HG02981 (cell line): ENCODE data around the gene DEPDC7.
"Not testable (repeated sequence)": the region's sequence is repeated elsewhere in the genome, so short reads cannot be mapped to it uniquely, and the experiment has no call there.

Experiments used
- ATAC-seq: cut with Tn5 transposase; IDR thresholded peaks from one replicate; pipeline ENCODE4 v1.9.1; 2021; ENCODE audit warnings: mild to moderate bottlenecking, moderate library complexity; ENCODE audit not compliant: unreplicated experiment

DEPDC7 gene

DNA sequence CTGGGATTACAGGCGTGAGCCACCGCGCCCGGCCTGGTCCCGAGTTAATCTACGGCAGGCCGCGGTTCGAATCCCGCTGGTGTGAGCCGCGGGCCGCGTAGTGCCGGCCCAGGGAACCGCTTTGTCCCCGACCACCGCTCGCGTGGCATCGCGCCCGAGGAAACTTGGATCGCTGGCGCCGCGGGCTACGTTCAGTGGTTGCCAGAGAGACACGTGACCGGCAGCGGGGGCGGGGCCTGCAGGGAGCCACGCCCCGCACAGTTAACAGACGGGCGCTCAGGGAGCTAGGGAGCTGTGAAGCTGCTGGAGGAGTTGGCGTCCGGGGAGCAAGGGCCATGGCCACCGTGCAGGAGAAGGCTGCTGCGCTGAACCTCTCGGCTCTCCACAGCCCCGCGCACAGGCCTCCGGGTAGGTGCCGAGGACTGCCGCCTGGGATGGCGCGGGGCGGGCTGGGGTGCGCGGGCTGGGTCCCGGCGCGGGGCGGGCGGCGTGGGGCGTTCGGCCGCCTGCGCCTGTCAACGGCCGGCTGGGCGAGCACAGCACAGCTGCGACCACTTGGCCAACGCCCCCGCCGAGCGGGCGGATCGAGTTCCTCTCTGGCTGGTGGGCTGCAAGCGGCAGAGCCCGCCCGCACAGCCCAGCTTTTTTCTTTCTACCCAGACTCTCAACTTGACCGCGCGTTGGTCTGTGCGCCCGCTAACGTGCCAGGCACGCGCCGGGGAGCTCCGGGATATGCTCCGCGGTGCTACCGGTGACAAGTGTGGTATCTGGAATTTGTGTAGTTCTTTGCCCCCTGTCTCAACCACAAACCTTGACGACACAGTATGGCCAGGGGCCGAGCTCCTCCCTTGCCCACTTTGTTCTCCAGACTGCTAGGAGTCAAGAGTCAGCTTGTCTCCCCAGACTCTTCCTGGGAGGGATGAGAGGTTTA, at the start of gene DEPDC7:
Gene DEPDC7 (plus strand): TSS at position 258 of the 931 bp plus-strand sequence. CDS start 78 bp downstream, at position 336.
- peak; percentile 72 for ATAC-seq

DNA sequence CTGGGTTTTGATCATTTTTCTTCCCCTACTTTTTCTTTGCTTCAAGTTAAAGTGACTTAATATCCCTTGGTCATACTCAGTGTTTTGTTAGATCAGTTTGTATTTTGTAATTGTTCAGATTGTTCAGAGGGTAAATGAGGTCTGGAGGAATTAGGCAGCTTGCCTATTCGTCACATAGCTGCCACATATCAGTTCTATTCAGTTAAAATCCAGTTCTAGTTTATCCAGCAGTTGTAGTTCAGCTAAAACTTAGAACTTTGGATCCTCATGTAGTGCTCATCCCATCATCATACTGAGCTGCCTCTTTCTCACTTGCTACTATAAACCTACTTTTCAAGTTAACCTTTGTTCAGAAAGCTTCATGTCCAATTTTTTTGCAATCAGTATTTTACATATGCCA, 47.1 kb upstream of the DEPDC7 start:
- ATAC-seq, result no peak

- ATAC-seq, result not testable (repeated sequence)
These were observed 43.4 kb upstream of the DEPDC7 start for GRCh38 chr11:32972233-32972632.

DNA sequence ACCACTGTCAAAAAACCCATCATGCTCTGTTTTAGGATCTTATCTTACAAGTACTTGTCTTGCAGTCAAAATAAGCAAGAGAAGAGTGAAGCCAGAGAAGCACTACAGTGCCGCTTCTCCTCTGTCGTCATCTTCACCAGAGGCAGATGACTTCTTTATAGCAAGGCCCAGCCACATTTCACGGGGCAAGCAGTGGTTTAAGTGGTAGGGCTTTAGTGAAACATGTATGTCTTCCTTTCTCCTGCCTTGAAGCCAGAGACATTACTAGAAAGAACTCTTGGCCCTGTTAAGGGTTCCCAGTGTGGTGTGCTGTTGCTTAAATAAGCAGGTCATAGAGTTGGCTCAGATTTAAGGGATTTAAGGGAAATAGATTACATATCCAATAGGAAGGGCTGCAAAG, 42.9 kb upstream of the DEPDC7 start:
- ATAC-seq, result no peak

GRCh38 chr11:32982626-32983025, 33.1 kb upstream of the DEPDC7 start:
- no peak for ATAC-seq

GRCh38 chr11:32983506-32983905, 32.2 kb upstream of the DEPDC7 start:
- ATAC-seq, result no peak

DNA sequence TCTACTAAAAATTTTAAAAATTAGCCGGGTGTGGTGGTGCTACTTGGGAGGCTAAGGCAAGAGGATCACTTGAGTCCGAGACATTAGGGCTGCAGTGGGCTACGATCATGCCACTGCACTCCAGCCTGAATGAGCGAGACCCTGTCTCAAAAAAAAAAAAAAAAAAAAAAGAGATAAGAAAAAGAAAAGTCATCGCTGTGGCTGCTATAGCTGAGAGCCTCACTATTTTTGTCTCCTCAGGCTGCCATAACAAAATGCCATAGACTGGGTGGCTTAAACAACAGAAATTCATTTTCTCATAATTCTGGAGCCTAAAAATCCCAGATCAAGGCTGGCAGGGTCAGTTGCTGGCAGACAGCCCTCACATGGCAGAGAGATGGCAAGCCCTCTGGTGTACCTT, 30.1 kb upstream of the DEPDC7 start:
- no peak for ATAC-seq

DNA sequence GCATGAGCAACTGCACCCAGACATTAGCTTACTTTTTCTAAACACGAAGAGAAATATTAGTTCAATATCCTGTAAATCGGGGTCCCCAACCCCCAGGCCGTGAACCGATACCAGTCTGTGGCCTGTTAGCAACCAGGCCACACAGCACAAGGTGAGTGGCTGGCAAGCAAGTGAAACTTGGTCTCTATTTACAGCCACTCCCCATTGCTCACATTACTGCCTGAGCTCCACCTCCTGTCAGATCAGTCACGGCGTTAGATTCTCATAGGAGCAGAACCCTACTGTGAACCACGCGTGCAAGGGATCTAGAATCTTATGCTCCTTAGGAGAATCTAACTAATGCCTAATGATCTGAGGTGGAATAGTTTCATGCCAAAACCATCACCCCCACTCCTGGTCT, 27.8 kb upstream of the DEPDC7 start:
- no peak for ATAC-seq

GRCh38 chr11:32990481-32990880, 25.2 kb upstream of the DEPDC7 start:
- ATAC-seq, result no peak

GRCh38 chr11:32991427-32991826, 24.3 kb upstream of the DEPDC7 start:
- no peak for ATAC-seq

DNA sequence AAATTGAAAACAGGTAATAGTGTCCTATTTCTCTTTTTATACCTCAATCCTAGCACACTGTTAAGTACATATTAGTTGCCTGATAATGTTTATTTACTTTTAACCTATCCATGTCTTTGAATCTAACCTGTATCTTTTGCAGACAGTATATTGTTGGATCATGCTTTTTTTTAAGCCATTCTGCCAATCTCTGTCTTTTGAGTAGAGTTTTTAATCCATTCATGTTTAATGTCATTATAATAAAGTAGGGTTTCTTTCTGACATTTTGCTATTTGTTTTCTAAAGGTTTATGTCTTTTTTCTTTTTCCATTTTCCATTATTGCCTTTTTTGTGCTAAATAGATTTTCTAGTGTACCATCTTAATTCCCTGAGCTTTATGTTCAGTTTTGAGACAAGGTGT, 23.8 kb upstream of the DEPDC7 start:
- ATAC-seq, result no peak

DNA sequence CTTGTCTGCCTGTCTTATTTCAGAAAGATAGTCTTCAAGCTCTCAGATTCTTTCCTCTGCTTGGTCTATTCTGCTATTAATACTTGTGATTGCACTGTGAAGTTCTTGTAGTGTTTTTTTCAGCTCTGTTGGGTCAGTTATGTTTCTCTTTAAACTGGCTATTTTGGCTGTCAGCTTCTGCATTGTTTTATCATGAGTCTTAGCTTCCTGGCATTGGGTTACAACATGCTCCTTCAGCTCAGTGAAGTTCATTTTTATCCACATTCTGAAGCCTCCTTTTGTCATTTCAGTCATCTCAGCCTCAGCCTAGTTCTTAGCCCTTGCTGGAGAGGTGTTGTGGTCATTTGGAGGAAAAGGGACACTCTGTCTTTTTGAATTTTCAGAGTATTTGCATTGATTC, 15.5 kb upstream of the DEPDC7 start:
- ATAC-seq, result no peak

GRCh38 chr11:33001281-33001680, 14.4 kb upstream of the DEPDC7 start:
- ATAC-seq, result no peak

GRCh38 chr11:33001751-33002542, 13.7 kb upstream of the DEPDC7 start:
- no peak for ATAC-seq

DNA sequence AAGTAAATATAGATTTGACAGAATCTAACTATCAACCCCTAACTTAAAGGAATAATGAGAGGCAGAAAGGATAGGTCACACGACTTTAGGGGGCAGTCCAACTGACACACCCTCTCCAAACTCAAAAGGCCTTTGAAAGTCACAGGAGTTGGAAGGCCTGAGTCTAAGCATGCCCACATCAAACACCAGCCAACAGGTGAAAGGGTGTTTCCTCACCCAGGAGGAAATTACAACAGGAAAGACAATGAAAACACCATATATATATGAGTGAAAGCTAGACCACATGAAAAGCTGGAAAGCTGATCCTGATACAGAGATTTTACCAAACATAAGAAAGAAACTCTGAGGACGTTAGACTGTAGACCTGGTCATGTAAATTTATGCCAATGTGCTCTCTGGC, 10.5 kb upstream of the DEPDC7 start:
- no peak for ATAC-seq

DNA sequence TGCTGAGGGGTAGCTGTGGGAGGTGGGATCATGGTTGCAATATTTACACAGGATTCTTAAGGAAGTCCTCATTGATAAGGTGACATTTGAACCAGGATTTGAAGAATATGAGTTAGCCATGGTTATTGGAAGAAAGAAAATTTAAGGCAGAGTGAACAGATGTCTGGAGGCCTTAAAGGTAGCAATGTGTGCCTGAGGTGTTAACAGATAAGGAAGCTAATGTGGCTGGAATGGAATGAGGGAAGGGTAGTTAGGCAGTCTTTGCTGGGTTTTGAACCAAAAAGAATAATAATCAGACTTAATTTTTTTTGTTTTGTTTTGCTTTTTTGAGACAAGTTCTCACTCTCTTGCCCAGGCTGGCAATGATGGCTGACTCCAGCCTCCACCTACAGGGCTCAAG, 9.7 kb upstream of the DEPDC7 start:
- no peak for ATAC-seq

GRCh38 chr11:33013755-33014154, 1.9 kb upstream of the DEPDC7 start:
- no peak for ATAC-seq

- no peak for ATAC-seq
These were observed 976 bp downstream of the DEPDC7 start for GRCh38 chr11:33016654-33017053.

GRCh38 chr11:33017478-33017877, 1.8 kb downstream of the DEPDC7 start:
- no peak for ATAC-seq

DNA sequence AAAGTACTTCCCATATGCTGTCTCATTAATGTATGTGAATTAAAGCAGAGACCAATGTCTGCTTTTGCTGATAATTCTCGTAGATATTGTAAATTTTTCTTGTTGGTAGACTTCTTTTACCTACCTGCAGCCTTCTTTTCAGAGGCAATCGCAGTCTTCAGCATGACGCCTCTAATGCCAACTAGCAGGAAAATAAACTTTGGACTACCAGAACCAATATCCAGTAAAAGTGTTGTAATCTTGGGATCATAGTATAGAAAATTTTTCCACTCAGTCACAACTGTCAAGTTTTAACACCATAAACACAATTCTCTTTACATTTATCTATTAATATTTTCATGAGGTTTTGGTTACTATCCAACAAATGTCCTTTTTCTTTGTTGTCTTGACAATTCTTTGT, 2.3 kb downstream of the DEPDC7 start:
- ATAC-seq, result no peak

GRCh38 chr11:33018840-33019239, 3.2 kb downstream of the DEPDC7 start:
- ATAC-seq, result no peak

DNA sequence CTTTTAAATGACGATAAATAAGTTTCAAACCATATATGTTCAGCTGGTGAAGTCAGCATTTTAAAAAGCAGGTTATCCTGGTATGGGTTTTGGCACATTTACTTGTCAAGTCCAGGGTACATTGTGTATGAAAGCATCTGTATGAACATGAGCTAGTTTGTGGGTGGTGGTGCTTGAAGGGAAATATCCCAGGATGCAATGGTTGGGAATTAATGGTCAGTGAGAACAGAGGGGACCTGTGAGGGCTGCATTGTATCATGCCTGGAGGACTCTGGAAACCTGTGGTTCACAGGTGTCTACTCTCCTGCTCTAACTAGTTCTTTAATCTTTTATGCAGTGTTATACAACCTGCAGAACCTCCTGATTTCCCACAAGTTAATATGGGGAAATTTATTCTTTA, 5.8 kb downstream of the DEPDC7 start:
- ATAC-seq, result peak; percentile 27
